ENCODE data around the gene RFTN1.
A peak's percentile ranks its signal among the peaks of the same experiment; 100 is the strongest.

The RFTN1 gene

GRCh38 chr3:16485395-16485992, 28.0 kb downstream of the RFTN1 start:
- DNase-seq (ENCODE audit: low read depth), result no peak
- H3K4me3 ChIP-seq (ENCODE audit: control insufficient read depth, low read depth, low read length), result no peak overlapping the region
- no peak for TF ChIP-seq CTCF (IDR thresholded peaks at IDR 0.05; ENCODE audit: control insufficient read depth, insufficient read depth, low read depth, low read length, missing control alignments)

DNA sequence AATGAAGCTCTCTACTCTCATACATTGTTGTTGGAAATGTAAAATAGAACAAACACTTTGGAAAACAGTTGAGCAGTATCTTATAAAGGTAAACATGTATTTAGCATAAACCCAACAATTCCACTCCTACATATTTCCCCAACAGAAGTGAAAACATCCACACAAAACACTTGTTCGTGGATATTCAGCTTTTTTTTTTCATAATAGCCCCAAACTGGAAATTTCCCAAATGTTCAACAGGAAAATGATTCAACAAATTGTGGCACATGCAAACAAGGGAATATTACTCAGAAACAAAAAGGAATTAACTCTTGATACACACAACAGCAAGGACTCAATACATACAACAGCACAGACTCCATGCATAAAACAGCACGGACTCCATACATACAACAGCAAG, 28.5 kb downstream of the RFTN1 start:
- no peak overlapping the region for H3K4me3 ChIP-seq (ENCODE audit: control insufficient read depth, low read depth, low read length)
- DNase-seq (ENCODE audit: low read depth), result no peak
- no peak for TF ChIP-seq CTCF (IDR thresholded peaks at IDR 0.05; ENCODE audit: control insufficient read depth, insufficient read depth, low read depth, low read length, missing control alignments)

GRCh38 chr3:16484216-16484615, 29.3 kb downstream of the RFTN1 start:
- peak; percentile 99 for DNase-seq (ENCODE audit: low read depth)
- no peak for TF ChIP-seq CTCF (IDR thresholded peaks at IDR 0.05; ENCODE audit: control insufficient read depth, insufficient read depth, low read depth, low read length, missing control alignments)
- no peak overlapping the region for H3K4me3 ChIP-seq (ENCODE audit: control insufficient read depth, low read depth, low read length)

DNA sequence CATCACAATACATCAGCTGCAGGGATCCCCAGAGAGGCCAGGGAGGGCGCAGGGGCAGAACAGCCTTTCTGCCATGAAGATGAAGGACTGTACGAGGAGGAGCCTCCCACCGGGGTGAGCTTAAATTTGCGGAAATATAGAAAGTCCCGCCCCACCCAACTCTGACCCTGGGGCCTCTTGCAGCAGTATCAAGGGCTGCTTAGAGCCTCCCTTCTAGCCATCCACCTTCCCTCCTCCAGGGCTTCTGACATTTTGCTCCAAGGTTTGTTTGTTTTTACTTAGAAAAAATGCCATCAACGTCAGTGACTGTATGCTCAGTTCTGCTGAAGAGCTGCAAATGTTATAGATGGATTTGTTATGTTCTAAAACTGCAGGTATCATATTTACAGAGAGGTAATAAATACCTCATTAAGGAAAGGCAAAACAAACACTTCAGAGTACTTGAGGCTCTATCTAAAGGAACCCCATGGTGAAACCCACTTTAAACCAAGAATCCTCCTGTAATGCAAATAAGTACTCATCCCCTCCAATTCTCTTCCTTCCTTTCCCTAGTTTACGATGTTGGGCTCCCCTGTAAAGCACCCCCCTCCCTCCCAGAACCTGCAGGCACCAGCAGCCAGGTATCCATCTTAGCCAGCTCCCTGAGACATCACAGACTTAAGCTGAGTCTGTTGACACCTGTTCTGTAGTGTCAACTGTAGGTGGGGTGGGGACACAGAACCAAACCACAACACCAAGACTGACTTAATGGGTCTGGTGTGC, 30.5 kb downstream of the RFTN1 start:
- H3K4me3 ChIP-seq (ENCODE audit: control insufficient read depth, low read depth, low read length), result no peak overlapping the region
- TF ChIP-seq CTCF (IDR thresholded peaks at IDR 0.05; ENCODE audit: control insufficient read depth, insufficient read depth, low read depth, low read length, missing control alignments), result no peak
- DNase-seq (ENCODE audit: low read depth), result no peak

- H3K4me3 ChIP-seq (ENCODE audit: control insufficient read depth, low read depth, low read length), result no peak overlapping the region
- DNase-seq (ENCODE audit: low read depth), result no peak
- TF ChIP-seq CTCF (IDR thresholded peaks at IDR 0.05; ENCODE audit: control insufficient read depth, insufficient read depth, low read depth, low read length, missing control alignments), result no peak
Measured at GRCh38 chr3:16482194-16482769, 31.2 kb downstream of the RFTN1 start.

DNA sequence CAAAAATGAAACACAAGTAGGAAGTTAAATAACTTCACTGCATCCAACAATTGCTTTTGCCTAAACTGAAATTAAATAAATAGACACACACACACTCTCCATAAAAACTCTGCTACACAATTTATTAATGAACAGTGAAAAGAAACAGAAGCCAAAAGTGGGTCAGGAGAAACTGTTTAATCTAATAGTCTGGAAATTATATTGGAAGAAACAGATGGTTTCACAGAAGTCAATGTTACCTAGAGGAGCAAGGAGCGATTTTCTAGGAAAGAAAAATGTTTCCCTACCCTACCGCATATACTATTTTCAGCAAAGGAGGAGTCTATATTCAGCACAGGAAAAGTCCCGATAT, 32.0 kb downstream of the RFTN1 start:
- no peak for DNase-seq (ENCODE audit: low read depth)
- no peak for TF ChIP-seq CTCF (IDR thresholded peaks at IDR 0.05; ENCODE audit: control insufficient read depth, insufficient read depth, low read depth, low read length, missing control alignments)
- no peak overlapping the region for H3K4me3 ChIP-seq (ENCODE audit: control insufficient read depth, low read depth, low read length)

All from AG09309 (cell line).